ENCODE measurements around the gene OR5K4. TPM values are rescaled to one million over a fixed set of nuclear protein-coding genes. Genes with fewer than 3 reads are reported as not detected.
"Not testable (repeated sequence)": the region's sequence is repeated elsewhere in the genome, so short reads cannot be mapped to it uniquely, and the experiment has no call there.

Gene OR5K4
- total and polyA plus RNA-seq, 2 experiments from 2014 or later = not detected

- H3K27me3 ChIP-seq (ENCODE audit: insufficient read depth); H3K27ac Mint-ChIP-seq; H4K20me1 ChIP-seq (replicated peaks; ENCODE audit: insufficient read depth); H3K36me3 ChIP-seq (ENCODE audit: insufficient read depth); H3F3A ChIP-seq (replicated peaks; ENCODE audit: low read depth); ATAC-seq; H3K4me3 ChIP-seq; H3K4me1 Mint-ChIP-seq; H3K27me3 Mint-ChIP-seq (ENCODE audit: insufficient read depth, low read depth, poor library complexity); H2AFZ ChIP-seq; H3K79me2 ChIP-seq (replicated peaks; ENCODE audit: insufficient read depth); H3K4me1 ChIP-seq (ENCODE audit: insufficient read depth); H3K4me3 Mint-ChIP-seq; H3K9me2 ChIP-seq (ENCODE audit: insufficient read depth); H3K4me2 ChIP-seq; DNase-seq (ENCODE audit: low spot score): not testable (repeated sequence)
- peak overlapping the region; percentile 56; the same call in 1 of the 2 replicates for H3K27ac ChIP-seq (ENCODE audit: low read depth)
- peaks cover 23% of the 10 kb centered on the region for H3K36me3 Mint-ChIP-seq (ENCODE audit: low read depth)
- H3K9me3 Mint-ChIP-seq = peaks cover 46% of the 10 kb centered on the region
Observed at GRCh38 chr3:98396482-98396881, 42.8 kb downstream of the OR5K4 start.

- no peak for ATAC-seq
- no peaks in the 10 kb centered on the region for H3F3A ChIP-seq (replicated peaks; ENCODE audit: low read depth)
- H3K27me3 ChIP-seq (ENCODE audit: insufficient read depth) = no peaks in the 10 kb centered on the region
- peak; percentile 30 for DNase-seq (ENCODE audit: low spot score)
- no peak overlapping the region for H3K4me3 ChIP-seq
- H3K9me3 Mint-ChIP-seq = peaks cover 61% of the 10 kb centered on the region
- H3K27ac Mint-ChIP-seq = no peak overlapping the region
- H3K9me2 ChIP-seq (ENCODE audit: insufficient read depth) = peaks cover 9% of the 10 kb centered on the region
- H3K4me1 ChIP-seq (ENCODE audit: insufficient read depth) = no peaks in the 10 kb centered on the region; the same call in 1 of the 2 replicates
- no peak overlapping the region for H3K4me3 Mint-ChIP-seq
- H3K36me3 Mint-ChIP-seq (ENCODE audit: low read depth) = peaks cover 31% of the 10 kb centered on the region
- H3K27me3 Mint-ChIP-seq (ENCODE audit: insufficient read depth, low read depth, poor library complexity) = peaks cover 2% of the 10 kb centered on the region
- no peak overlapping the region for H3K4me2 ChIP-seq
- no peaks in the 10 kb centered on the region for H3K79me2 ChIP-seq (replicated peaks; ENCODE audit: insufficient read depth)
- peaks cover 13% of the 10 kb centered on the region; the same call in 1 of the 2 replicates for H3K36me3 ChIP-seq (ENCODE audit: insufficient read depth)
- no peaks in the 10 kb centered on the region for H4K20me1 ChIP-seq (replicated peaks; ENCODE audit: insufficient read depth)
- no peak overlapping the region for H3K27ac ChIP-seq (ENCODE audit: low read depth)
- H2AFZ ChIP-seq = no peak overlapping the region
- H3K4me1 Mint-ChIP-seq = peaks cover 8% of the 10 kb centered on the region
- no peak for TF ChIP-seq STAT1 (IDR thresholded peaks at IDR 0.05; ENCODE audit: unreplicated experiment)
- no peak for TF ChIP-seq ZNF331 (CRISPR knock-in tag; IDR thresholded peaks at IDR 0.05; ENCODE audit: low read depth)
- TF ChIP-seq EZH2phosphoT487 (IDR thresholded peaks at IDR 0.05; ENCODE audit: unreplicated experiment) = no peak
- no peak for TF ChIP-seq ZNF462 (CRISPR knock-in tag; IDR thresholded peaks at IDR 0.05)
- no peak for TF ChIP-seq CREB1 (CRISPR knock-in tag; IDR thresholded peaks at IDR 0.05; ENCODE audit: low read depth)
- TF ChIP-seq NANOG (IDR thresholded peaks at IDR 0.05; ENCODE audit: borderline replicate concordance) = no peak
- TF ChIP-seq REST (IDR thresholded peaks at IDR 0.05; ENCODE audit: unreplicated experiment) = no peak
- no peak for TF ChIP-seq ETS1 (IDR thresholded peaks at IDR 0.05)
- TF ChIP-seq CTCF (conservative IDR thresholded peaks at IDR 0.05; ENCODE audit: low read depth in 2 of 2) = no peak
- TF ChIP-seq ZNF114 (CRISPR knock-in tag; IDR thresholded peaks at IDR 0.05) = no peak
Observed at GRCh38 chr3:98398513-98398912, 44.9 kb downstream of the OR5K4 start.
